GM12878 (cell line): ENCODE data around the gene CD96. TPM values are rescaled to one million over a fixed set of nuclear protein-coding genes. Genes with fewer than 3 reads are reported as not detected.

Experiments used
- ATAC-seq: fragments of 200-7000 bp; cut with Tn5 transposase; 3 replicates; pipeline ENCODE4 v1.9.1; 2020; ENCODE audit warnings: mild to moderate bottlenecking, moderate library complexity
- Bru-seq: library from RNA; stranded (reverse); fragments of 400-500 nt; gene quantifications from one replicate; lab custom pipeline; 2021; lab: Mats Ljungman, UMichigan
- BruChase-seq, 2 experiments: library from RNA; stranded (reverse); fragments of 400-500 nt; gene quantifications; one replicate each; lab custom pipeline; 2021; lab: Mats Ljungman, UMichigan
- BruUV-seq: library from RNA; stranded (reverse); fragments of 400-500 nt; replicated peaks from 2 replicates; lab custom pipeline; 2021; lab: Mats Ljungman, UMichigan
- CTCF ChIA-PET: fragments of 300-600 bp; sonication (Branson Sonifier 250); formaldehyde crosslinking; extraction: SDS; loops from one replicate; lab custom pipeline; 2021; ENCODE audit warnings: inconsistent platforms; lab: Yijun Ruan, JAX
- POLR2A ChIA-PET: fragments of 350-600 bp; formaldehyde crosslinking; extraction: SDS; loops from one replicate; lab custom pipeline; 2021; ENCODE audit warnings: inconsistent platforms; lab: Charles Lee
- RAD21 ChIA-PET: fragments of 300-600 bp; sonication (Branson Sonifier 250); formaldehyde crosslinking; loops from one replicate; lab custom pipeline; 2023; ENCODE audit warnings: antibody characterized with exemption; ENCODE audit not compliant: unreplicated experiment; lab: Charles Lee
- SMC1A ChIA-PET: fragments of 300-600 bp; sonication (Branson Sonifier 250); formaldehyde crosslinking; loops from one replicate; lab custom pipeline; 2023; ENCODE audit not compliant: unreplicated experiment, uncharacterized antibody; lab: Charles Lee
- DNase-seq: peaks from one replicate; pipeline ENCODE4 v3.0.0-alpha.2; 2011; ENCODE audit warnings: low read depth, low spot score
- FAIRE-seq: peaks from 3 replicates; lab custom pipeline; 2011; peaks lifted over from hg19 to GRCh38; lab: Jason Lieb, UNC
- H2AFZ ChIP-seq: 2 replicates; pipeline ENCODE4 v1.6.0; 2011; ENCODE audit warnings: low read depth, low read length, control low read depth; ENCODE audit not compliant: control insufficient read depth
- H3K27ac ChIP-seq: 2 replicates; pipeline ENCODE4 v1.5.1; 2011; ENCODE audit warnings: control low read depth; ENCODE audit not compliant: control insufficient read depth, insufficient read depth
- H3K27me3 ChIP-seq, 2 experiments: replicated peaks in 1 of 2; 2 replicates each; pipeline versions ENCODE4 v1.6.0 to v1.6.1; 2011; ENCODE audit warnings: low read length in 1 of 2; ENCODE audit not compliant: control insufficient read depth in 2 of 2, insufficient read depth in 2 of 2
- H3K36me3 ChIP-seq, 2 experiments: 2 replicates each; pipeline ENCODE4 v1.5.1; 2011; ENCODE audit warnings: low read length in 1 of 2; ENCODE audit not compliant: control insufficient read depth in 2 of 2, insufficient read depth in 2 of 2
- H3K4me1 ChIP-seq: 2 replicates; pipeline ENCODE4 v1.6.1; 2011; ENCODE audit warnings: mild to moderate bottlenecking, low read length, moderate library complexity, mixed read lengths; ENCODE audit not compliant: control insufficient read depth, insufficient read depth
- H3K4me2 ChIP-seq: 2 replicates; pipeline ENCODE4 v1.6.0; 2011; ENCODE audit warnings: control low read depth; ENCODE audit not compliant: control insufficient read depth, insufficient read depth
- H3K4me3 ChIP-seq: fragments of 200-600 bp; sonication (generic); 2 replicates; pipeline ENCODE4 v1.5.1; 2016
- H3K79me2 ChIP-seq: 2 replicates; pipeline ENCODE4 v1.6.0; 2011; ENCODE audit warnings: low read length; ENCODE audit not compliant: control insufficient read depth, insufficient read depth
- H3K9ac ChIP-seq: 2 replicates; pipeline ENCODE4 v1.8.0; 2011; ENCODE audit warnings: low read length, control low read depth, mixed read lengths; ENCODE audit not compliant: control insufficient read depth, insufficient read depth
- H3K9me3 ChIP-seq: replicated peaks from 3 replicates; pipeline ENCODE4 v1.5.1; 2011; ENCODE audit warnings: mild to moderate bottlenecking, low read length; ENCODE audit not compliant: control insufficient read depth, insufficient read depth
- H4K20me1 ChIP-seq: 2 replicates; pipeline ENCODE4 v1.6.0; 2011; ENCODE audit not compliant: control insufficient read depth, insufficient read depth
- ASH2L ChIP-seq: fragments of 300-600, 200-600 bp; sonication (generic); IDR thresholded peaks from 2 replicates; pipeline ENCODE4 v1.6.1; 2017; ENCODE audit warnings: low read depth, mild to moderate bottlenecking, borderline replicate concordance
- BRCA1 ChIP-seq: IDR thresholded peaks from 2 replicates; pipeline ENCODE4 v1.6.1; 2011; ENCODE audit warnings: low read depth, low read length, improper control_type of control experiment
- ETV6 ChIP-seq, 2 experiments: fragments of 450-650 bp in 1 of 2; IDR thresholded peaks in 1 of 2; conservative IDR thresholded peaks in 1 of 2; 2 replicates each; pipeline ENCODE4 v1.6.1; 2014; ENCODE audit warnings: antibody characterized with exemption in 1 of 2, borderline replicate concordance in 1 of 2, low read depth in 1 of 2, mild to moderate bottlenecking in 1 of 2, moderate library complexity in 1 of 2
- HDAC6 ChIP-seq: fragments of 200-600 bp; sonication (generic); IDR thresholded peaks from one replicate; pipeline ENCODE4 v1.8.0; 2017; ENCODE audit warnings: antibody characterized with exemption; ENCODE audit not compliant: unreplicated experiment
- NBN ChIP-seq: fragments of 450-650 bp; IDR thresholded peaks from 2 replicates; pipeline ENCODE4 v1.6.1; 2016
- NRF1 ChIP-seq: conservative IDR thresholded peaks from 2 replicates; pipeline ENCODE4 v1.6.1; 2011; ENCODE audit warnings: mild to moderate bottlenecking, low read depth, low read length, improper control_type of control experiment
- RFX5 ChIP-seq: IDR thresholded peaks from 2 replicates; pipeline ENCODE4 v1.6.1; 2011; ENCODE audit warnings: low read depth, low read length, improper control_type of control experiment
- SKIL ChIP-seq: fragments of 450-650 bp; IDR thresholded peaks from 2 replicates; pipeline ENCODE4 v1.6.1; 2017; ENCODE audit warnings: mild to moderate bottlenecking, low read depth, inconsistent platforms; ENCODE audit not compliant: poor library complexity, severe bottlenecking
- SMARCA5 ChIP-seq: fragments of 450-650 bp; IDR thresholded peaks from 2 replicates; pipeline ENCODE4 v1.6.1; 2017; ENCODE audit warnings: mild to moderate bottlenecking
- SP1 ChIP-seq: IDR thresholded peaks from one replicate; pipeline ENCODE4 v1.6.1; 2011; ENCODE audit warnings: low read depth, low read length
- SPI1 ChIP-seq: IDR thresholded peaks from 2 replicates; pipeline ENCODE4 v1.6.1; 2011; ENCODE audit warnings: low read depth, mild to moderate bottlenecking, low read length, moderate library complexity, borderline replicate concordance; ENCODE audit not compliant: insufficient read depth
- STAT1 ChIP-seq: fragments of 450-650 bp; conservative IDR thresholded peaks from 2 replicates; pipeline ENCODE4 v1.6.1; 2014; ENCODE audit warnings: antibody characterized with exemption, mild to moderate bottlenecking
- STAT3 ChIP-seq: IDR thresholded peaks from 2 replicates; pipeline ENCODE4 v1.6.1; 2011; ENCODE audit warnings: low read depth, low read length, improper control_type of control experiment
- TAF1 ChIP-seq: IDR thresholded peaks from 2 replicates; pipeline ENCODE4 v1.6.1; 2011; ENCODE audit warnings: mild to moderate bottlenecking, low read depth, low read length, borderline replicate concordance
- USF1 ChIP-seq: IDR thresholded peaks from 2 replicates; pipeline ENCODE4 v1.6.1; 2011; ENCODE audit warnings: borderline replicate concordance, low read depth, mild to moderate bottlenecking, moderate library complexity, mixed read lengths, low read length; ENCODE audit not compliant: insufficient read depth; ENCODE audit errors: extremely low read length
- WGBS: methylation state at CpG from one replicate; pipeline ENCODE4 v1.1.6; 2016; ENCODE audit warnings: low lambda C conversion rate; ENCODE audit not compliant: insufficient replicate concordance, insufficient coverage; ENCODE audit errors: missing lambda C conversion rate; 5-methylcytosine and 5-hydroxymethylcytosine counted together
- in situ Hi-C: fragments of 300-500 bp; cut with MboI; formaldehyde crosslinking; loops from 9 replicates; pipeline ENCODE4 v1.14.3; 2018; ENCODE audit warnings: mixed read lengths
- intact Hi-C: fragments of 100-400 bp; cut with micrococcal nuclease; formaldehyde crosslinking; loops from one replicate; pipeline ENCODE4 v1.14.2; 2022; ENCODE audit not compliant: unreplicated experiment
- long read RNA-seq, 2 experiments: library from polyadenylated mRNA; unstranded; transcript quantifications; one replicate each; pipeline ENCODE4 v2.0.0, GENCODE V29; 2019 to 2020
- polyA minus RNA-seq, 3 experiments: library from RNA; depleted of rRNA, polyadenylated mRNA; stranded (reverse); fragments of >200 nt; gene quantifications; 2 replicates each; pipeline ENCODE4 v1.2.3, GENCODE V29; 2011
- polyA plus RNA-seq, 11 experiments: library from polyadenylated mRNA; depleted of rRNA in 4 of 11; unstranded in 6 of 11; stranded (reverse) in 5 of 11; fragments of >200 nt; fragmentation: Nextera tagmentation in 4 of 11; fragmentation: Illumina TruSeq in 1 of 11; extraction: Ambion mirVana in 4 of 11; extraction: Trizol in 1 of 11; gene quantifications; 1 replicate in 1 of 11; 2 replicates in 10 of 11; pipeline versions ENCODE4 v1.2.1 to v1.2.3, GENCODE V29; 2011 to 2016; ENCODE audit warnings: inconsistent platforms in 2 of 11, missing spikeins in 2 of 11, low read depth in 1 of 11
- total RNA-seq, 4 experiments: library from RNA; depleted of rRNA in 3 of 4; stranded (reverse); fragments of >200 nt in 3 of 4; fragmentation: Illumina TruSeq in 1 of 4; extraction: Trizol in 1 of 4; gene quantifications; 2 replicates each; pipeline versions ENCODE4 v1.2.1 to v1.2.3, GENCODE V29; 2013 to 2021

CD96 gene
- 0.71 and 0.81 TPM in 2 replicates for total RNA-seq (2013; cell fraction: nucleolus; rRNA removed)
- total RNA-seq (2014; rRNA removed) (0.22 and 0.34 TPM in 2 replicates), total RNA-seq (2014; rRNA removed; fragmentation: Illumina TruSeq; extraction: Trizol) (0.23 and 0.36 TPM in 2 replicates), total RNA-seq (2021) (0.45 and 0.97 TPM in 2 replicates), polyA plus RNA-seq (2011; rRNA removed) (10.1 and 13.4 TPM in 2 replicates), polyA plus RNA-seq (2014; fragmentation: Illumina TruSeq; extraction: Trizol) (0.47 and 0.59 TPM in 2 replicates), polyA plus RNA-seq (2014; fragmentation: Nextera tagmentation; extraction: Ambion mirVana) (1 to 10 TPM in 1 of 2 experiments, under 1 TPM in 1; 0.47 to 1.1 TPM), polyA plus RNA-seq (2014; rRNA removed) (0.19 and 0.41 TPM in 2 replicates), polyA plus RNA-seq (2016; fragmentation: Nextera tagmentation; extraction: Ambion mirVana) (under 1 TPM; 0.13 to 0.75 TPM), polyA minus RNA-seq (2011; rRNA and poly(A)+ RNA removed) (8.7 and 12.7 TPM in 2 replicates), Bru-seq, nascent RNA (percentile 40 among the genes with signal in this experiment), BruChase-seq, experiment 1, labeled RNA remaining after a 6-hour chase (percentile 35 among the genes with signal in this experiment), BruChase-seq, experiment 2, labeled RNA remaining after a 2-hour chase (percentile 33 among the genes with signal in this experiment)
- not detected for polyA plus RNA-seq (2011; ENCODE audit: low read depth)
- polyA plus RNA-seq (2011; cell fraction: cytosol; rRNA removed): 4.3 and 6.4 TPM in 2 replicates
- polyA plus RNA-seq (2011; cell fraction: nucleus; rRNA removed): 4.1 and 5.7 TPM in 2 replicates
- polyA plus RNA-seq (2012): 0.29 and 0.69 TPM in 2 replicates
- polyA minus RNA-seq (2011; cell fraction: cytosol; rRNA and poly(A)+ RNA removed): 1.5 and 2.0 TPM in 2 replicates
- 11.2 and 18.9 TPM in 2 replicates for polyA minus RNA-seq (2011; cell fraction: nucleus; rRNA and poly(A)+ RNA removed)
- long read RNA-seq, experiment 1, full-length matches to known transcripts: 4 of 6 reads
- long read RNA-seq, experiment 1, partial matches to known transcripts: 1 of 6 reads
- long read RNA-seq, experiment 1, other reads (novel, unspliced or antisense): 1 of 6 reads
- long read RNA-seq, experiment 2, full-length matches to known transcripts: 16 of 87 reads
- long read RNA-seq, experiment 2, partial matches to known transcripts: 44 of 87 reads
- long read RNA-seq, experiment 2, other reads (novel, unspliced or antisense): 27 of 87 reads

DNA sequence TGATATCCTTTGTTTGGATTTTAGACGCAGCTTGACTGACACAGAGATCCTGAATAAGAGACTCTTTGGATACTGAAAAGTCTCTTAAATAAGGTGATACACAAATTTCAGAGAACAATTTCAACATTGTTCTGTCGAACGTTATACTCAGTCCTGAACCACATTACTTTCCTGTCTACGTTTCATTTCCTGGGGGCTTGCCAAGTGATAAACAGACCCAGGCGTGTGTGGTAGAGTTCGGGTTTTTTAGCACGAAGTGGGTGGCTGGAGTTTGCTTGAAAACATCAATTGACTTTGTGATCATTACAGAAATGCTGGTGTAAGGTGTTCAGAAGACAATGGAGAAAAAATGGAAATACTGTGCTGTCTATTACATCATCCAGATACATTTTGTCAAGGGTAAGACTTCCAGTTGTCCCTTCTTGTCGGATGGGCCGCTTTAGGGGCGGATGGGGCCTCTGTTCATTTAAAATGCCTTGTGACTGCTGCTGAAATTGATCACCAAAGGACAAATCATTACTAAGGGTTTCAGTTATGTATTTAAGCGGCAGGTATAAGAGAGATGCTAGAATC, at the start of gene CD96:
CD96 (plus strand) TSS at position 287 of the 573 bp plus-strand sequence; CDS start at position 339, 52 bp downstream.
- no peaks in the 10 kb centered on the region for H3K79me2 ChIP-seq
- peak within 1 kb of the TSS; percentile 47; the same call in 1 of the 2 replicates for H3K4me2 ChIP-seq
- no peak within 1 kb of the TSS for H3K4me3 ChIP-seq
- WGBS: 9% methylated on average over 11 of the region's 11 CpGs
- no TSS peak for BruUV-seq
- H3K4me1 ChIP-seq: peaks cover 18% of the 10 kb centered on the region
- H4K20me1 ChIP-seq: no peaks in the 10 kb centered on the region
- ChIA-PET CTCF (interaction anchor here (0.8 to 1.2 kb wide), 4 partner anchors 36 to 1227 kb away, joined by 3 read pairs; no protein-coding TSS in a partner anchor), SMC1A (interaction anchor here (0.6 to 1.3 kb wide), 6 partner anchors 26 to 1950 kb away, joined by 3 to 5 read pairs (median 3); no protein-coding TSS in a partner anchor), RAD21 (interaction anchor here (0.7 to 1.0 kb wide), 2 partner anchors 74 to 1224 kb away, joined by 3 read pairs; no protein-coding TSS in a partner anchor), POLR2A (no interaction called here)
- no peak within 1 kb of the TSS for H2AFZ ChIP-seq
- DNase-seq: no peak
- H3K9ac ChIP-seq: no peak within 1 kb of the TSS
- ATAC-seq: peak; percentile 69
- no peaks in the 10 kb centered on the region for H3K27me3 ChIP-seq
- no peaks in the 10 kb centered on the region for H3K9me3 ChIP-seq
- no peaks in the 10 kb centered on the region for H3K36me3 ChIP-seq
- in situ Hi-C loops: no loop called here
- intact Hi-C loops: loop anchor here (10.0 kb wide), 1 partner anchor 457 kb away; no protein-coding TSS in a partner anchor
- FAIRE-seq: no peak
- H3K27ac ChIP-seq: no peak within 1 kb of the TSS
- TF ChIP-seq ASH2L (no peak), ETV6 (conservative IDR thresholded peaks at IDR 0.05 in 1 of 2, IDR thresholded peaks at IDR 0.05 in 1 of 2; ENCODE audit: borderline replicate concordance in 1 of 2, low read depth in 1 of 2) (peak in 1 of 2 experiments; percentile 31; a peak in 1 of 4 replicates), RFX5 (no peak), SMARCA5 (no peak), HDAC6 (no peak), NRF1 (no peak), STAT3 (no peak), SPI1 (no peak; the same call in 1 of the 2 replicates), SKIL (no peak), NBN (0 out of 2 replicates have a peak, but pooled peaks have one; percentile 35), SP1 (no peak), TAF1 (no peak), STAT1 (no peak), USF1 (no peak), BRCA1 (no peak)
